Activated T-helper 17 cell treated with anti-CD3 and anti-CD28 coated beads, Interleukin-2, amount 50 U/mL, for 72 hours (primary cell): ENCODE measurements around the gene CD200R1L. TPM values are rescaled to one million over a fixed set of nuclear protein-coding genes. Genes with fewer than 3 reads are reported as not detected.

ENCODE experiments used
- ATAC-seq: fragments of 150-1000 bp; cut with Tn5 transposase; replicated peaks from 2 replicates; pipeline ENCODE4 v1.10.0; 2021; ENCODE audit warnings: mild to moderate bottlenecking, moderate library complexity
- H3K27ac Mint-ChIP-seq: one replicate; pipeline ENCODE4 v1.8.0; 2022; ENCODE audit warnings: mixed read lengths
- H3K27me3 Mint-ChIP-seq: one replicate; pipeline ENCODE4 v1.8.0; 2022; ENCODE audit warnings: mixed read lengths
- H3K36me3 Mint-ChIP-seq: one replicate; pipeline ENCODE4 v1.8.0; 2022; ENCODE audit warnings: low read depth, mild to moderate bottlenecking, mixed read lengths
- H3K4me1 Mint-ChIP-seq: one replicate; pipeline ENCODE4 v1.8.0; 2022; ENCODE audit warnings: mixed read lengths
- H3K4me3 Mint-ChIP-seq: one replicate; pipeline ENCODE4 v1.8.0; 2022; ENCODE audit warnings: mild to moderate bottlenecking, mixed read lengths
- H3K9me3 Mint-ChIP-seq: one replicate; pipeline ENCODE4 v1.8.0; 2022; ENCODE audit warnings: mixed read lengths
- total RNA-seq, 2 donors: library from RNA; stranded (reverse); gene quantifications; one replicate each; pipeline ENCODE4 v1.2.3, GENCODE V29; 2022

Gene CD200R1L
- not detected for total RNA-seq

DNA sequence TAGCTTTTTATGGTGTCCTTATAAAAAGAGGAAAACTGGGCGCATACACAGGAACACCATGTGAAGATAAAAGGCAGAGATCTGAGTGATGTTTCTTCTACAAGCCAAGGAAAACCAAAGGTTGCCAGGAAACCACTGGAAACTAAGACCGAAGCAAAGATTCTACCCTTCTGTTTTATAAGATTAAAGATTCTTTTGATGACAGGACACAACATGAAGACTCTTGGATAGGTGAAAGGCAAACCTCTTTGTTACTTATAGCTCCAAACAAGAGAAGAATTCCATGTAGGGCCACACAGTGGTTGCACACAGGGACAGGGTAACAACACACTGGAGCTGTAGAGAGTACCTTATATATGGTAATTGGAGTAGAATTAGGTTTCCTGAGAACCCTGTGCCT is at the start of gene CD200R1L:
Gene CD200R1L, minus strand, starts transcription at position 101 of the 400 bp plus-strand sequence. CDS start 17,497 bp downstream, outside the sequence.
- Mint-ChIP-seq H3K36me3 (no peaks in the 10 kb centered on the region), H3K27ac (peak within 1 kb of the TSS; percentile 74), H3K4me1 (peaks cover 21% of the 10 kb centered on the region), H3K4me3 (peak within 1 kb of the TSS; percentile 61), H3K27me3 (no peaks in the 10 kb centered on the region), H3K9me3 (peaks cover 29% of the 10 kb centered on the region)
- ATAC-seq: no peak

- Mint-ChIP-seq H3K4me3 (no peak overlapping the region), H3K36me3 (no peaks in the 10 kb centered on the region), H3K27me3 (peaks cover 3% of the 10 kb centered on the region), H3K4me1 (no peaks in the 10 kb centered on the region), H3K27ac (no peak overlapping the region), H3K9me3 (no peaks in the 10 kb centered on the region)
- no peak for ATAC-seq
Measured at GRCh38 chr3:112894258-112894657, 47.6 kb upstream of the CD200R1L start.

- Mint-ChIP-seq H3K4me1 (no peaks in the 10 kb centered on the region), H3K27me3 (peaks cover 3% of the 10 kb centered on the region), H3K9me3 (no peaks in the 10 kb centered on the region), H3K27ac (no peak overlapping the region), H3K36me3 (no peaks in the 10 kb centered on the region), H3K4me3 (no peak overlapping the region)
- ATAC-seq: no peak
Measured at GRCh38 chr3:112889357-112889756, 42.7 kb upstream of the CD200R1L start.

- H3K36me3 Mint-ChIP-seq: no peaks in the 10 kb centered on the region
- no peak for ATAC-seq
- H3K9me3 Mint-ChIP-seq: no peaks in the 10 kb centered on the region
- no peak overlapping the region for H3K4me3 Mint-ChIP-seq
- H3K4me1 Mint-ChIP-seq: no peaks in the 10 kb centered on the region
- no peak overlapping the region for H3K27ac Mint-ChIP-seq
- H3K27me3 Mint-ChIP-seq: peaks cover 3% of the 10 kb centered on the region
Measured at GRCh38 chr3:112888381-112889085, 41.9 kb upstream of the CD200R1L start.

GRCh38 chr3:112884678-112885290 is 38.1 kb upstream of the CD200R1L start:
- H3K27me3 Mint-ChIP-seq: no peaks in the 10 kb centered on the region
- no peaks in the 10 kb centered on the region for H3K36me3 Mint-ChIP-seq
- peaks cover 3% of the 10 kb centered on the region for H3K9me3 Mint-ChIP-seq
- no peaks in the 10 kb centered on the region for H3K4me1 Mint-ChIP-seq
- no peak overlapping the region for H3K4me3 Mint-ChIP-seq
- ATAC-seq: no peak
- H3K27ac Mint-ChIP-seq: no peak overlapping the region

GRCh38 chr3:112881891-112882290 is 35.2 kb upstream of the CD200R1L start:
- no peak overlapping the region for H3K4me3 Mint-ChIP-seq
- no peaks in the 10 kb centered on the region for H3K4me1 Mint-ChIP-seq
- no peak for ATAC-seq
- H3K36me3 Mint-ChIP-seq: no peaks in the 10 kb centered on the region
- no peaks in the 10 kb centered on the region for H3K27me3 Mint-ChIP-seq
- peaks cover 5% of the 10 kb centered on the region for H3K9me3 Mint-ChIP-seq
- H3K27ac Mint-ChIP-seq: no peak overlapping the region

GRCh38 chr3:112875561-112875960 is 28.9 kb upstream of the CD200R1L start:
- Mint-ChIP-seq H3K27me3 (no peaks in the 10 kb centered on the region), H3K27ac (no peak overlapping the region), H3K4me1 (no peaks in the 10 kb centered on the region), H3K9me3 (peaks cover 17% of the 10 kb centered on the region), H3K36me3 (no peaks in the 10 kb centered on the region), H3K4me3 (no peak overlapping the region)
- no peak for ATAC-seq

GRCh38 chr3:112874725-112875124 is 28.1 kb upstream of the CD200R1L start:
- peaks cover 19% of the 10 kb centered on the region for H3K9me3 Mint-ChIP-seq

DNA sequence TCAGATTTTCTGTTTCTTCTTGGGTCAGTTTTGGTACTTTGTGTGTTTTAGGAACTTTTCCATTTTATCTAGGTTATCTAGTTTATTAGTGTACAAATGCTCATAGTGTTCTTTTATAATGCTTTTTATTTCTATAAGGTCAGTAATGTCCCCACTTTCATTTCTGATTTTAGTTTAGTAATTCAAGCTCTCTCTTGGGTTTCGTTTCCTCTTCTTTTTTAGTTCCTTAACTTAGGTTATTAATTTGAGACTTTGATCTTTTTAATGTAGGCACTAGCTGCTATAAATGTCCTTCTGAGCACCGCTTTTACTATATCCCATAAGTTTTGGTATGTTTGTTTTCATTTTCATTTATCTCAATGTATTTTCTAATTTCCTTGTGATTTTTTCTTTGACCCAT is 27.0 kb upstream of the CD200R1L start:
- no peaks in the 10 kb centered on the region for H3K27me3 Mint-ChIP-seq
- H3K4me3 Mint-ChIP-seq: no peak overlapping the region
- no peak for ATAC-seq
- H3K9me3 Mint-ChIP-seq: peaks cover 17% of the 10 kb centered on the region
- H3K4me1 Mint-ChIP-seq: no peaks in the 10 kb centered on the region
- H3K36me3 Mint-ChIP-seq: no peaks in the 10 kb centered on the region
- no peak overlapping the region for H3K27ac Mint-ChIP-seq

More at GRCh38 chr3:112874725-112875124, 28.1 kb upstream of the CD200R1L start:
- Mint-ChIP-seq H3K27me3 (no peaks in the 10 kb centered on the region), H3K4me1 (no peaks in the 10 kb centered on the region), H3K36me3 (no peaks in the 10 kb centered on the region), H3K4me3 (no peak overlapping the region), H3K27ac (no peak overlapping the region)
- ATAC-seq: no peak

- H3K27ac Mint-ChIP-seq: no peak overlapping the region
- H3K4me3 Mint-ChIP-seq: no peak overlapping the region
- no peak for ATAC-seq
- H3K4me1 Mint-ChIP-seq: no peaks in the 10 kb centered on the region
- peaks cover 17% of the 10 kb centered on the region for H3K9me3 Mint-ChIP-seq
- no peaks in the 10 kb centered on the region for H3K36me3 Mint-ChIP-seq
- no peaks in the 10 kb centered on the region for H3K27me3 Mint-ChIP-seq
Measured at GRCh38 chr3:112871735-112872134, 25.1 kb upstream of the CD200R1L start.

DNA sequence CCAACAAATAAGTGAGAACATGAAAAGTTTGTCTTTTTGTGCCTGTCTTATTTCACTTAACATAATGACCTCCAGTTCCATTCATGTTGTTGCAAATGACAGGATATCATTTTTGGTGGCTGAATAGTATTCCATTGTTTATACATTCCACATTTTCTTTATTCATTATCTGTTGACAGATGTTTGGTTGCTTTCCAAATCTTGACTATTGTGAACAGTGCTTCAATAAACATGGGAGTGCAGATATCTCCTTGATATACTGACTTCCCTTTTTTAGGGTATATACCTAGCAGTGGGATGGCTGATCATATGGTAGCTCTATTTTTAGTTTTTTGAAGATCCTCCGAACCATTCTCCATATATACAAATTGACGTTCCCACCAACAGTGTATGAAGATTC is 19.1 kb upstream of the CD200R1L start:
- no peak for ATAC-seq
- Mint-ChIP-seq H3K27me3 (no peaks in the 10 kb centered on the region), H3K4me1 (no peaks in the 10 kb centered on the region), H3K4me3 (no peak overlapping the region), H3K36me3 (no peaks in the 10 kb centered on the region), H3K27ac (no peak overlapping the region), H3K9me3 (peaks cover 6% of the 10 kb centered on the region)

DNA sequence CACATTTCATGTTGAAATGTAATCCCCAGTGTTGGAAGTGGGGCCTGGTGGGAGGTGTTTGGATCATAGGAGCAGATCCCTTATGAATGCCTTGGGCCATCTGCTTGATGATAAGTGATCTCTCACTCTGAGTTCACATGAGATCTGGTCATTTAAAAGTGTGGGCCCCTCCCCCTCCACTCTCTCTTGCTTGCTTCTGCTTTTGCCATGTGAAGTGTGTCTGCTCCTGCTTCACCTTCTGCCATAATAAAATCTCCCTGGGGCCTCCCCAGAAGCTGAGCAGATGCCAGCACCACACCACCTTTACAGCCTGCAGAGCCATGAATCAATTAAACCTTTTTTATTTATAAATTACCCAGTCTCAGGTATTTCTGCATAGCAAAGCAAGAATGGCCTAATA is 14.2 kb upstream of the CD200R1L start:
- H3K9me3 Mint-ChIP-seq: no peaks in the 10 kb centered on the region
- ATAC-seq: no peak
- no peaks in the 10 kb centered on the region for H3K27me3 Mint-ChIP-seq
- no peak overlapping the region for H3K4me3 Mint-ChIP-seq
- no peak overlapping the region for H3K27ac Mint-ChIP-seq
- H3K36me3 Mint-ChIP-seq: no peaks in the 10 kb centered on the region
- peaks cover 26% of the 10 kb centered on the region for H3K4me1 Mint-ChIP-seq

- Mint-ChIP-seq H3K9me3 (peaks cover 8% of the 10 kb centered on the region), H3K27me3 (no peaks in the 10 kb centered on the region), H3K4me3 (peak overlapping the region; percentile 62), H3K36me3 (no peaks in the 10 kb centered on the region), H3K4me1 (peaks cover 26% of the 10 kb centered on the region), H3K27ac (peak overlapping the region; percentile 64)
- peak; percentile 90 for ATAC-seq
Measured at GRCh38 chr3:112858410-112859069, 11.9 kb upstream of the CD200R1L start.

DNA sequence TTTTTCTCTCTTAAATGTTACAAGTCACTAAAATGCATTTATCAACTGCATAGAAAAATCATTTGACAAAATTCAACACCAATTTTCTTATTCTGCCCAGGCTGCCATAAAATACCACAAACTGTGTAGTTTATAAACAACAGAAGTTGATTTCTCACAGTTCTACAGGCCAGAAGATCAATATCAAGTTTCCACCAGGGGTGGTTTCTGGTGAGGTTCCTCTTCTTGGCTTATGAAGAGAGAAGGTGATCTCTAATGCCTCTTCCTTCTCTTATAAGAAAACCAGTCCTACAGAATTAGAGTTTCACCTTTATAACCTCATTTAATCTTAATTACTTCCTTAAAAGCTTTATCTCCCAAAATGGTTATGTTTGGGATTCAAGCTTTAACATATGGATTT is 10.9 kb upstream of the CD200R1L start:
- Mint-ChIP-seq H3K36me3 (no peaks in the 10 kb centered on the region), H3K4me1 (peaks cover 26% of the 10 kb centered on the region), H3K27ac (peak overlapping the region; percentile 64), H3K27me3 (no peaks in the 10 kb centered on the region), H3K4me3 (peak overlapping the region; percentile 62), H3K9me3 (peaks cover 8% of the 10 kb centered on the region)
- ATAC-seq: no peak

DNA sequence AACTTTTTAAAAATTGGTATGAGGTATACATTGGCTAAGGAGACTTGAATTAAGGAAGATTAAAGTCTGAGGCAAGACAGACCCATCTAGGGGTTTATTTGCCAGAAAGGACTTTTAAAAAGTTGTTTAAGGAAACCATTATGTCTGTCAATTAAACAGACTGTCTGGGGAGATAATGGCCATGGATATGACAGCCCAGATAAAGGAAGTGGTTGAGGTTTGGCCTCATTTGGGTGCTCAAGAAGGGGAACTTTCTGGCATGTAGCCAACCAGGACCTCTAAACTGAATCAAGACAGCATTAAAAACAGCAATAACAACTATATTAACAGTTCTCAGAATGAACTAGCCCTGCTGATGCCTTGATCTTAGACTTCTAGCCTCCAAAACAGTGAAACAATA is 9.9 kb upstream of the CD200R1L start:
- Mint-ChIP-seq H3K9me3 (peaks cover 8% of the 10 kb centered on the region), H3K4me3 (peak overlapping the region; percentile 15), H3K36me3 (no peaks in the 10 kb centered on the region), H3K27me3 (no peaks in the 10 kb centered on the region), H3K27ac (no peak overlapping the region), H3K4me1 (peaks cover 26% of the 10 kb centered on the region)
- ATAC-seq: no peak
